ENCODE measurements around the gene TNN.

- TF ChIP-seq CTCF (conservative IDR thresholded peaks at IDR 0.05; ENCODE audit: low read depth in 2 of 2) (no peak), JUNB (IDR thresholded peaks at IDR 0.05; ENCODE audit: unreplicated experiment) (no peak)
Measured at GRCh38 chr1:175023043-175023921, 44.4 kb upstream of the TNN start, which contains the start of gene MRPS14.

Measured in GM23338 (cell line).